ENCODE measurements around the gene CYTH2.

- TF ChIP-seq CTCF (IDR thresholded peaks at IDR 0.05) (no peak), POLR2A (IDR thresholded peaks at IDR 0.05) (no peak)
Measured at GRCh38 chr19:48461651-48461981, 7.6 kb upstream of the CYTH2 start.
